Stimulated activated CD4-positive, alpha-beta T cell treated with anti-CD3 and anti-CD28 coated beads, Interleukin-4, amount 100 ng/mL, for 24 hours (primary cell): ENCODE measurements around the gene SLC6A18.
"Not testable (repeated sequence)": the region's sequence is repeated elsewhere in the genome, so short reads cannot be mapped to it uniquely, and the experiment has no call there.

Experiments
- DNase-seq: peaks from one replicate; pipeline ENCODE4 v3.0.0-alpha.2; 2020

SLC6A18 gene

DNA sequence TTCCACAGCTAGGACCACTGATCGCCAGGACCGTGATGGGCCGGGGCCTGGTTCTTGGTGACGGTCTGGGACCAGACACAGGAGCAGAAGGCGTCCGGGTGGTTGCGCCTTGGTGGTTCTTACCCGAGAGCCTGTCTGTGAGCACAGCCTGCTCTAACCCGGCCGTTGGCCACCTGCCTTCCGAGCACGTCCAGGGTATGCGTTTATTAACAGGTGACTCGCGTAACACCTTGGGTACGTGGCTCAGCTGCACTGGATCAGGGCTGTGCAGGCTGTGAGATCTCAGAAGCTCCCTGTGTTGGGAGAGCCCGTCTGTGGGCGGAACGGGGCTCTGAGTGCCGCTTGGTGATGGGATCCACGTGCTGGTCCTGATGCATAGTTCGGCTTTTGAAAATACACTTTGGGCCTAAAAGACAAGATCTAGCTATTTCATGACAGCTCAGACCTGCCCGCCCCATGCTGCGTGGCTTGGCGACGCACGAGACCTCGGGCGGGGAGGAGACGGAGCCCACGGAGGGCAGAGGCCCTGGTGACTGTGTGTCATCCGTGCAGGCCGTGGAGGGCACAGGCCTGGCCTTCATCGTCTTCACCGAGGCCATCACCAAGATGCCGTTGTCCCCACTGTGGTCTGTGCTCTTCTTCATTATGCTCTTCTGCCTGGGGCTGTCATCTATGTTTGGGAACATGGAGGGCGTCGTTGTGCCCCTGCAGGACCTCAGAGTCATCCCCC lies 6.7 kb upstream of the SLC6A18 start:
- DNase-seq = no peak

DNA sequence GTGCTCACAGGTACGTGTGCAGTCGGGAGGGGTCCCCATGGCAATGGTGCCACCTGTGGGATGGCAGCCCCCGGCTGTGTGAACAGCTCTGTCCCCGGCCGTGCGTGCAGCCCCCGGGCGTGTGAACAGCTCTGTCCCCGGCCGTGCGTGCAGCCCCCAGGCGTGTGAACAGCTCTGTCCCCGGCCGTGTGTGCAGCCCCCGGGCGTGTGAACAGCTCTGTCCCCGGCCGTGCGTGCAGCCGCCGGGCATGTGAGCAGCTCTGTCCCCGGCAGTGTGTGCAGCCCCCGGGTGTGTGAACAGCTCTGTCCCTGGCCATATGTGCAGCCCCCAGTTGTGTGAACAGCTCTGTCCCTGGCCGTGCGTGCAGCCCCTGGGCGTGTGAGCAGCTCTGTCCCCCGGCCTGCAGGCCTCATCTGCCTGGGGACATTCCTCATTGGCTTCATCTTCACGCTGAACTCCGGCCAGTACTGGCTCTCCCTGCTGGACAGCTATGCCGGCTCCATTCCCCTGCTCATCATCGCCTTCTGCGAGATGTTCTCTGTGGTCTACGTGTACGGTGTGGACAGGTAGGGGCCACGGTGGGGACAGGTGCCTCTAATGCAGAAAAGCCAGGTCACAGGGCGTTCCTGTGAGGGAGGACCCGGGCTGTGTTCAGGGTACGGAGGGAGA lies 5.9 kb upstream of the SLC6A18 start:
- DNase-seq = no peak

DNA sequence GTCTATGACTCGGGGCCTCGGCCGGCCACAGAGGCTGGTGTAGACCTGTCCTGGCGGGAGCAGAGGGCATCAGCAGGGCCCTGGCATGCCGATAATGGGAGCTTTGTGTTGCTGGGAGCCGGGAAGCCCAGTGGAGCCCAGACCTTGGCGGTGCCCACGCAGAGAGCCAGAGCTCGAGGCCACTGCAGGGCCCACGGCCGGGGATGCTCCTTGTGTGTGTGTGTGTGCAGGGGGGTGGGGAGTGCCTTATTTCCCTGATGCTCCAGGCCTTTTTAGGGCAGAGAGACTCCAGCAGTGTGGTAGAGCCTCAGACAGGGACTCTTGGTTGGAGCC lies 5.4 kb upstream of the SLC6A18 start:
- DNase-seq = no peak

DNA sequence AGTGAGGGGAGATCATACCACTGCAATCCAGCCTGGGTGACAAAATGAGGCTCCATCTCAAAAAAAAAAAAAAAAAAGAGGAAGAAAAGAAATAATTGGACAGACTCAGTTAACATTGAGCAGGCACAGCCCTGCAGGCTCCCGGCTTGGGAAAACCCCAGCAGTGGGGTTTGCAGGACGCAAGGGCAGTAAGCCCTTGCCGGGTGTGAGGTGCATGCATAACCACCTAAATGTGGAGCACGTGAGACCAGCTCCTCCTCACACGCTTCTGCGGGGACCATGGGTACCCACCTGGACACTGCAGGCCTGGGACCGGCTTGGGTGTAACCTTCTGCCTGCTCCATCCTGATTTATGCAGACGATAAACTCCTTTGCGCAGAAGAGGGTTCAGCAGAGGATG lies 4.8 kb upstream of the SLC6A18 start:
- no peak for DNase-seq

DNA sequence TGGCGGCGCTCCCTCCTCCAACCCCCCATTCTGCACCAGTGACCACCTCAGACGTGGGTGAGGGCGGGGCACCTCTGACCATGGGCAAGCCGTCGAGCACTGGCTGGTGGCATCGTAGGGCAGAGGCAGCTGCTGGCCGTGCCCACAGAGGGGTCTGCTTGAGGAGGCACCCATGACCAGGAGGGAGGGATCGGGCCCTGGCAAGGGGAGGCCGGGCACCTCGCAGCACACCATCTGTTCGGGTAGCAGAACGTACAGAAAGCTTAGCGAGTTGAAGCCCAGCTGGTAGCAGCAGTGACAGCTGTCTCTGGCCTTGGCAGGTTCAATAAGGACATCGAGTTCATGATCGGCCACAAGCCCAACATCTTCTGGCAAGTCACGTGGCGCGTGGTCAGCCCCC lies 4.3 kb upstream of the SLC6A18 start:
- DNase-seq = no peak

DNA sequence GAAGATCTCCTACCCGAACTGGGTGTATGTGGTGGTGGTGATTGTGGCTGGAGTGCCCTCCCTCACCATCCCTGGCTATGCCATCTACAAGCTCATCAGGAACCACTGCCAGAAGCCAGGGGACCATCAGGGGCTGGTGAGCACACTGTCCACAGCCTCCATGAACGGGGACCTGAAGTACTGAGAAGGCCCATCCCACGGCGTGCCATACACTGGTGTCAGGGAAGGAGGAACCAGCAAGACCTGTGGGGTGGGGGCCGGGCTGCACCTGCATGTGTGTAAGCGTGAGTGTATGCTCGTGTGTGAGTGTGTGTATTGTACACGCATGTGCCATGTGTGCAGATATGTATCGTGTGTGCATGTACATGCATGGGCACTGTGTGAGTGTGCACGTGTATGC lies 3.5 kb upstream of the SLC6A18 start:
- DNase-seq = no peak

DNA sequence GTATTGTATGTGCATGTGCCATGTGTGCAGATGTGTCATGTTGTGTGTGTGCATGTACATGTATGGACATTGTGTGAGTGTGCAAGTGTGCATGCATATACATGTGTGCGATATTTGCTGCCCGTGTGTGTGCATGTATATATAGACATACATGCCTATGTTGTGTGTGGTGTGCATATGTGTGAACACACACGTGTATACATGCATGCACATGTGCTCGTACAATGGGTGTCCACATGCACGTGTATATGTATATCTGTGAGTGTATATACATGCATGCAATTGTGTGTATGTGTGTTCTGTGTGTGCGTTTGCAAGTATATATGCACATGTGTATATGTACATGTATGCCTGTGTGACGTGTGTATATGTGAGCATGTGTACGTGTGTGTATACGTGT lies 3.0 kb upstream of the SLC6A18 start:
- DNase-seq = no peak

DNA sequence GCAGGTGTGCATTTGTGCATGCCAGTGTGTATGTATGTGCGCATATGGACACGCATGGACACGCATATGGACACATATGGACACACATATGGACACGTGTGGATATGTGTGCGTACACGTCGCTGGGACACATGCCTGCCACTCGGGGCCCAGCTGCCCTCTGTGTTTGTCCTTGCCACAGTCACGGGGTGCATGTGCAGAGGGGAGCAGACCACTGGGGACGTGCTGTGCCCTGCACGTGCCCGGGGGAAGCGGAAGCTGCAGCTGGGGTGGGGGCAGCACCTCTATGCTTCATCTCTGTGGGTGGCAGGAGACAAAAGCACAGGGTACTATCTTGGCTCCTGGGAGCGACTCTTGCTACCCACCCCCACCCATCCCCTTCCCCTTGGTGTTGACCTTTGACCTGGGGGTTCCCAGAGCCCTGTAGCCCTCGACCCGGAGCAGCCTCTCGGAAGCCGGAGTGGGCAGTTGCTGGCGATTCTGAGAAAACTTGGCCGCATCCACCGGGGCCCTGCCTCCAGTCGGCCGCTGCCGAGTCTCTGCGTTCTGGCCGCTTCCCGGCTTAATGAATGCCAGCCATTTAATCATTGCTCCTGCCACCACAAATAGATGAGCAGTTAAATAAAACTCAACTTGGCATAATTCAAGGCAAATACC lies 2.4 kb upstream of the SLC6A18 start:
- no peak for DNase-seq

DNA sequence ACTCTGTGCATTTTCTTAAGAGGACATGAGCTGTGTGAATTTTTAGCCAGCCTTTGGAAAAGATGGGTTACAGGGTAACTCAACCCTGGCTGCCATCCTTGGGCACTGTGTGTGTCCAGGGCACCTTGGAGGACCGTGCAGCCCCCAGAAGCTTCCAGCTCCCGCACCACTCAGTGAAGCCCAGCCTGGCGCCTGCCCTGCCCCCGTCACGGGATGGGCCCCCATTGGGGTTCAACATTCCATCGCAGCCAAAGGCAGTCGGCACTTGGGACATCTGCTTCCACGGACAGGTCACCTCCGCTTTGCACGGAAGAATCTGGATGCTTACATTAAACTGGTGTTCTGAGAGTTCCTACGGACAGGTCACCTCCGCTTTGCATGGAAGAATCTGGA lies 1.9 kb upstream of the SLC6A18 start:
- DNase-seq = no peak

DNA sequence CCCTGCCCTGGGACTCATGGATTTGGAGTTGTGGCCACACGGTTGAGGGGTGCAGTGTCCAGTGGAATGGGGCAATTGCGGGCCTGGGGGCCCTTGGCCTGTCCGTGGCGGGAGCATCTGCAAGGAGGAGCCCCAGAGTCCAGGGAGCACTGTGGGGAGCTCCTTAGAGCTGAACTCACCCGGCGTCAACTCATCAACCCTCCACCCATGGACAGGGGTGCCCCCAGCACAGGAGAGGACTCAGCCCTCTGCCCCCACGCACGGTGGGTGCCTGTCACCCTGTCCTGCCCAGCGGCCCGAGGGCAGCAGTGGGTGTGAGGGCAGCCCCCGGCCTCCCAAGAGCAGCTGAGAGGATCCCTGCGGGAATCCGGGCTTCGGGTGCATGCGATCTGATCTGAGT lies 550 bp upstream of the SLC6A18 start:
- DNase-seq = no peak

DNA sequence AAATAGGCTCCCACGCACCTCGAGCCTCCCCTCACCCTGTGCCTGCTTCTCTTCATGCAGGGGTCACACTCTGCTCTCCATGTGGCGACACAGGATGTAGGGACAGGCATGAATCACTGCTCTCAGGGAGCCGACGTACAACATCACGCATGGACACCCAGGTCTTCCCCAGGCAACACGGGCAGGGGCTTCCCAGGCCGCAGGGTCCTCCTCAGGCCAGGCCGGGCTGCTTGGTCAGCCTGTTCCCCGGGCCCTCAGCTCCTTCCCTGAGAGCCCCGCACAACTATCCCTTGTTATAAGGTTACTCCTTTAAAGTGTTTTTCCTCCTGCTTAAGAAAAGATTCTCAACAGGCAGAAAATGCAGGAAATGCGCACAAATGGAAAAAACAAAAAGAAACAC lies 1.1 kb downstream of the SLC6A18 start:
- DNase-seq = no peak

DNA sequence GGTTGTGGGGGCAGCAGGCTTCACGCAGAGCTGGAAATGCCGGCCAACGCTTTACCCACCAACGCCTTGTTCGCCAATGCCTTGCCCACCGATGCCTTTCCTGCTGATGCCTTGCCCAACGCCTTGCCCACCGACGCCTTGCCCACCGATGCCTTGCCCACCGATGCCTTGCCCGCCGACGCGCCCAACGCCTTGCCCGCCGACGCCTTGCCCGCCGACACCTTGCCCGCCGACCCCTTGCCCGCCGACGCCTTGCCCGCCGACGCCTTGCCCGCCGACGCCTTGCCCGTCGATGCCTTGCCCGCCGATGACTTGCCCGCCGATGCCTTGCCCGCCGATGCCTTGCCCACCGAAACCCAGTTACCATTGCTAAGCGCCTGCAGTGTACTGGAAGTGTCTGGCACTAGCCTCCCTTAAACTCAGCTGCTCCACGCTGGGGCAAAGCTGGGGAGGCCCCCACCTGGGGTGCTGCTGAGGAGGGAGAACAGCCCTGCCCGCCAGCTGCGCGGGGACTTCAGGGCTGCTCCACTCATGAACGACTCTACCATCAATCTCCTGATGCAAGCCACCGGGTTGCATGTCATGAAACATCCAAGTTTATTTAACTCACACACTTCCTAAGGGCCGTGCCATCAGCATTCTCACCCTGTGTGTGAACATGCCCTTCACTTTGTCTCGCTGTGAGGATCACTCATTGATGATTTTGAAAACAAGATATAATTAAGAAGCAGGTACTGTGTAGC lies 1.8 kb downstream of the SLC6A18 start:
- no peak for DNase-seq

DNA sequence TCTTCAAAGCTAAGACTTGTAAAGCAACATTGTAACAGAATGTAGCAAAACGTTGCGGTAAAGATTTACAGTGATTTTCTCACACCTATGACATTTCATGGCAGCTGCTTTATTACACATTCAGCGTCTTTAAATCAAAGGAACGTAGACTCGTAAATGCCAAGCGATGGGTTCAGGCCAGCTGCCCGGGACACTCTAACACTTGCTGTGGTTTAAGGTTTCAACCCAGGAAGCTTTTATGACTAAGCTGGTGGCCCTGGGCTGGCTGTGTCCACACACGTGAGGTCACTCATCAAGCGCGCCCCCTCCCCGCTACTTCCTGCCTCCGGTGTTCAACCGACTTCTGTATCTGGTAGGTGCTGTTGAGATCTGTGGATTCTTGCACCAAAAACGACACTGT lies 2.5 kb downstream of the SLC6A18 start:
- no peak for DNase-seq

DNA sequence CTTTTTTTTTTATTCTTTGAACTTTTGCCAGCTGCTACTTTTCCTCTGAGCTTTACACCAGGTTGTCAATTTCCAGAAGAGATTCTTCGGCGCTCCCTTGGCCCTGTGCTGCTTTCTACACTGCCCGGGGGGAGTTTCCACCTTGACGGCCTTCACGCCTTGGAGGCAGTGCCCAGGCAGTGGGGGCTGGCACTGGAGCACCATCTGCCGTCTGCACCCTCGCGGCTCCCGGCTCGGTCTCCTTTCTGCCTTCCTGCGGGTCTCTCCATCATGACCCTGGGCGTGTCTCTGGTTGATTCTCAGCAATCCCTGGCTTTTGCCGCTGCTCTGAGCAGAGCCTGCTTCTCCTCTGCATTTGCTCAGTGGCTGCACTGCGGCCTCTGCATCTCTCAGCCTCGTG lies 2.9 kb downstream of the SLC6A18 start:
- DNase-seq = no peak

DNA sequence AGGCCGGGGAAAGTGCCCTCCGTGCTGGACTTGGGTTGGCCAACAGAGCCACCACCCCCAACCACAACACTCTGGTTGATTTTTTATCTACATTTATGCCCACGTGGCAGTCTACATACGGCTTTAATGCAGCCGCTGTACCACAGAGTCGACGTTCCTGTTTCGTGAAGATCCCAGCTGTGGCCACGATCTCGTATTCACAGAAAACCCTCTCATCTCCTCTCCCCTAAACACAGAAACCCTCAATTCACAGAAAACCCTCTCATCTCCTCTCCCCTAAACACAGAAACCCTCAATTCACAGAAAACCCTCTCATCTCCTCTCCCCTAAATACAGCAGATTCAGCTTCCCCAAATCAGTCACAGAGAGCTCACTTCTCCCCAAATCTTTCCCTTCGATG lies 3.8 kb downstream of the SLC6A18 start:
- DNase-seq = not testable (repeated sequence)

DNA sequence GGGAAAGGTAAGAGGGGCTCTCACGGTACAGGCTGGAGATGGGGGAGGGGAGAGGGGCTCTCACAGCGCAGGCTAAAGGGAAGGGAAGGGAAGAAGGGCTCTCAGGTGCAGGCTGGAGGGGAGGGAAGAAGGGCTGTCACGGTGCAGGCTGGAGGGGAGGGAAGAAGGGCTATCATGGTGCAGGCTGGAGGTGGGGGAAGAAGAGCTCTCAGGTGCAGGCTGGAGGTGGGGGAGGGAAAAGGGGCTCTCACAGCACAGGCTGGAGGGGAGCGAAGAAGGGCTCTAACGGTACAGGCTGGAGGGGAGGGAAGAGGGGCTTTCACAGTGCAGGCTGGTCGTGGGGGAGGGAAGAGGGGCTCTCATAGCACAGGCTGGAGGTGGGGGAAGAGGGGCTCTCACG lies 4.6 kb downstream of the SLC6A18 start:
- no peak for DNase-seq

DNA sequence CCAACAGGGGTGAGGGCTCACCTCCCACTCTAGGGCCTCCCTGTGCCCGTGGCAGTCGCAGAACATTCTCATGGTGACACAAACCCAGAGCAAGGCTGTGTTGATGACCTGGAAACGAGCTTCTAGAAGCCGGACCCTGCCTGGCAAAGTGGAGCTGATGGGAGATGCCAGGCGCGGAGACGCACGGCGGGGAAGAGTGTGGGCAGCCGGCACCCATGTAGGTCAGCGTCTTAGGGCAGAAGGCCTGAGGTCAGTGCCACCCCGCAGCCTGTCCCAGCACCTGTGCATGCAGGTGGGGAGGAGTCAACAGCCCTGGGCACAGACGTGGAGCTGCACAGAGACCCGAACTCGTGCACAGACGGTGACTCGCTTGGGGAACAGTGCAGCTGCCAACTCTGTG lies 5.4 kb downstream of the SLC6A18 start:
- no peak for DNase-seq

DNA sequence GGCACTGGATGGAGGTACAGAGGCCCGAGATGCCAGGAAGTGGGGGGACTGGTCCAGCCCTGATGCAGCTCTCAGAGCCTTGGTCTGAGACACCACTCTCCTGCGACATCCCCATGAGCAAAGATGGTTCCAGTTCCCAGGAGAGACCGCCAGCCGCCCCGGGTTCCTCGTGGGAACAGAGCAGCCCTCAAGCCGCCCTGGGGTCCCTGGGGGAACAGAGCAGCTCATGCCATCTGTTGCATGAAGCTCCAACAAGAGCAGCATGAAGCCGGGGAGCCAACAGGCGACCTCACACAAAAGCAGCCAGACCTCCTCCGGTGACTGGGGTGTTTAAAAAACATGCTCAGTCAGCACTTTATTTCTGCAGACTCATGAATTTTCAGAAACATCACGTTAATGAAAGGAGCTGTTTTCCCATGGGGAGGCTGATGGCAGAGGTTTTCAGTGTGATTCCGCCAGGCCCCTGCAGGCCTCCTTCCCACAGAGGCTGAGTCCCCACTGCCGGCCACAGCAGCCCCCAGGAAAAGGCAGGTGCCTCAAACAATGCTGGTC lies 6.2 kb downstream of the SLC6A18 start:
- no peak for DNase-seq

DNA sequence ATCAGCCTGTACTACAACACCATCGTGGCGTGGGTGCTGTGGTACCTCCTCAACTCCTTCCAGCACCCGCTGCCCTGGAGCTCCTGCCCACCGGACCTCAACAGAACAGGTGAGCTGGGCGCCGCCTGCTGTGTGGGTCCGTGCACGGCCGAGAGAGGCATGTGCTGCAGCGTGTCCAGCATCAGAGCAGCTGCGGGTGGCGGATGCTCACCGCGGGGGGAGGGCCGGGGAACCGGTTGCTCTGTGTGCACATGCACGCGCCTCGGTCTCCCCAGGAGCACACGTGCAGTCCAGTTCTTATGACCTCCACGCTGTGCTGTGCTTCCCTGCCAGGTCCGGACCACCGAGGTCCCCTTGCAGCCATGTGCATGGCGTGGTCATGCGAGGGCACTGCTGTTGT lies 7.6 kb downstream of the SLC6A18 start:
- DNase-seq = no peak

DNA sequence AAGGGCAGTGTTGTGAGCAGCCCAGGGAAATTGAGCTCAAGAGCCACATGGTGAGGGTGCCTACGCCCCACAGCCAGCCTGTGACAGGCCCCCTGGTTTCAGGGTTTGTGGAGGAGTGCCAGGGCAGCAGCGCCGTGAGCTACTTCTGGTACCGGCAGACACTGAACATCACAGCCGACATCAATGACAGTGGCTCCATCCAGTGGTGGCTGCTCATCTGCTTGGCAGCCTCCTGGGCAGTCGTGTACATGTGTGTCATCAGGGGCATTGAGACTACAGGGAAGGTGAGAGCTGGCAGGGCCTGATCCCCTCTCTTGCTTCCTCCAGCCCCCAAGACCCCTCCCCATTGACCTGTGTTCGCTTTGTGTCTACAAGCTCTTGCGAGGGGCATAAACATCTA lies 10.2 kb downstream of the SLC6A18 start:
- no peak for DNase-seq

DNA sequence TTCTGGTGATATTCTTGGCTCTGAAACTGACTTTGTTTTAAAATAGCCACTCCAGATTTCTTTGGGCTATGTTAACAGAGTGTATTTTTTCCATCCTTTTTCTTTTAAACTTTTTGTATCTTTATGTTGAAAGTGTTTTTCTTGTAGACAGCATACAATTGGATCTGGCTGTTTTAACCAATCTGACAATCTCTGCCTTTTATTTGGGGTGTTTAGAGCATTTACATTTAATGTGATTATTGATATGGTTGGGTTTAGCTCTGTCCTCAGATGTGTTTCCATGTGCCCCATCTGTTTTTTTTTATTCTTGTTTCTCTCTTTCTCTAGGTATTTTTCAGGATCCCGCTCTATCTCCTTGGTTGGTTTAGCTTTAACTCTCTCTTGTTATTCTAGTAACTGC lies 10.7 kb downstream of the SLC6A18 start:
- no peak for DNase-seq

DNA sequence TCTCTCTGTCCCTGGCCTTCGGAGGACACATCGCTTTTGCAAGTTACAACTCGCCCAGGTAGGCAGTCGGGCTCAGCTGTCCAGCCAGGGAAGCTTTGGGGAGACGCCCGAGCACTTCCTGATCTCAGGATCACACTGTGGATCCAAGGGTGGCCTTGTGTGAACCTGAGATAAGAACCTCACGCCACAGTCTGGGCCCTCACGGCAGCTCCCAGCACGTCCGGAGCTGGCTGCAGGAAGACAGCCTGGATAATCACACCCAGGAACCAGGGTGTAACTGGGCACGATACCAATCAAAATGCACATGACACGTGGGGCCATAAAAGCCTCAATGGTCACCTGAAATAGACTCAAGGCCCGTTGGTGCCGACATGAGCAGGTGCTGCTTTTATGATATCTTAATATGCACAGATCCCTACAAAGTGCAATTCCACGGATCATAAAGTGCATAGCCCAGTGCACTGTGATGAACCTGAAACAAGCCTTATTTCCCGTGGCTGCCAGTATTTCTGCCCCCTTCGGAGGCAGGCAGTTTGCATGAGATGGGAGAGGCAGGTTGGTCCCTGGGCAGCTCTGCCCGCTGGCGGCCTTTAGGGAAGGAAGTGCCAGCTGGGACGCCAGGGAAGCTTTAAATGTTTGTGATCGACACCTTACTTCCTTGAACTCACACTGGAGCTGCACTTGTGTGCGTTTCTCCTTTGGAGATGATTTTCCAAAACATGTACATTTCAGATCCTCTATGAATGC lies 14.5 kb downstream of the SLC6A18 start:
- DNase-seq = no peak
